Mesenchymal stem cell (in vitro differentiated cells and primary cell): ENCODE data around the gene PTPRCAP.

Source experiments
- DNase-seq: peaks from one replicate; pipeline ENCODE4 v3.0.0-alpha.2; 2013
- H2AFZ ChIP-seq: one replicate; pipeline ENCODE4 v1.6.1; 2013; ENCODE audit warnings: low read depth, mild to moderate bottlenecking, control low read depth, inconsistent platforms, low read length, moderate library complexity
- H2AK5ac ChIP-seq: 2 replicates; pipeline ENCODE4 v1.6.1; 2013; ENCODE audit warnings: low read length, moderate library complexity, mild to moderate bottlenecking, inconsistent platforms; ENCODE audit not compliant: severe bottlenecking
- H2BK120ac ChIP-seq: one replicate; pipeline ENCODE4 v1.6.1; 2013; ENCODE audit warnings: low read depth, mild to moderate bottlenecking, inconsistent platforms, low read length, moderate library complexity
- H2BK12ac ChIP-seq, 2 experiments: one replicate each; pipeline ENCODE4 v1.6.1; 2013; ENCODE audit warnings: inconsistent platforms in 2 of 2, low read length in 2 of 2, mild to moderate bottlenecking in 2 of 2, moderate library complexity in 2 of 2, control low read depth in 1 of 2
- H2BK15ac ChIP-seq: one replicate; pipeline ENCODE4 v1.6.1; 2013; ENCODE audit warnings: mild to moderate bottlenecking, low read depth, inconsistent platforms; ENCODE audit not compliant: poor library complexity, severe bottlenecking
- H2BK5ac ChIP-seq: 2 replicates; pipeline ENCODE4 v1.6.1; 2013; ENCODE audit warnings: low read depth, mild to moderate bottlenecking, low read length, control low read depth, inconsistent platforms; ENCODE audit not compliant: poor library complexity, severe bottlenecking
- H3K14ac ChIP-seq, 2 experiments: one replicate each; pipeline ENCODE4 v1.6.1; 2013; ENCODE audit warnings: inconsistent platforms in 2 of 2, low read length in 2 of 2, control low read depth in 1 of 2, mild to moderate bottlenecking in 1 of 2, moderate library complexity in 1 of 2
- H3K18ac ChIP-seq, 2 experiments: one replicate each; pipeline ENCODE4 v1.6.1; 2013; ENCODE audit warnings: inconsistent platforms in 2 of 2, low read length in 2 of 2, control low read depth in 1 of 2, low read depth in 1 of 2, mild to moderate bottlenecking in 1 of 2
- H3K23ac ChIP-seq, 2 experiments: one replicate each; pipeline ENCODE4 v1.6.1; 2013; ENCODE audit warnings: inconsistent platforms in 2 of 2, low read length in 2 of 2, mild to moderate bottlenecking in 2 of 2, moderate library complexity in 2 of 2, control low read depth in 1 of 2
- H3K27ac ChIP-seq: 2 replicates; pipeline ENCODE4 v1.5.1; 2013; ENCODE audit warnings: mild to moderate bottlenecking, moderate library complexity, low read length, control low read depth, inconsistent platforms; ENCODE audit not compliant: poor library complexity, severe bottlenecking
- H3K27me3 ChIP-seq, 2 experiments: 2 replicates each; pipeline versions ENCODE4 v1.6.1 to v1.7.0; 2013; ENCODE audit warnings: low read length in 2 of 2, mild to moderate bottlenecking in 2 of 2, moderate library complexity in 2 of 2, control low read depth in 1 of 2, inconsistent platforms in 1 of 2; ENCODE audit not compliant: control insufficient read depth in 1 of 2, insufficient read depth in 1 of 2
- H3K36me3 ChIP-seq, 2 experiments: 2 replicates each; pipeline versions ENCODE4 v1.6.1 to v1.7.0; 2013; ENCODE audit warnings: low read length in 2 of 2, control low read depth in 1 of 2, inconsistent platforms in 1 of 2, low read depth in 1 of 2, mild to moderate bottlenecking in 1 of 2; ENCODE audit not compliant: insufficient read depth in 2 of 2, control insufficient read depth in 1 of 2
- H3K4ac ChIP-seq, 2 experiments: one replicate each; pipeline ENCODE4 v1.6.1; 2013; ENCODE audit warnings: inconsistent platforms in 2 of 2, low read length in 2 of 2, mild to moderate bottlenecking in 2 of 2, moderate library complexity in 2 of 2, control low read depth in 1 of 2, low read depth in 1 of 2
- H3K4me1 ChIP-seq: 2 replicates; pipeline ENCODE4 v1.6.1; 2013; ENCODE audit warnings: low read depth, low read length, control low read depth; ENCODE audit not compliant: control insufficient read depth, insufficient read depth
- H3K4me2 ChIP-seq: 2 replicates; pipeline ENCODE4 v1.6.1; 2013; ENCODE audit warnings: low read length, mild to moderate bottlenecking, inconsistent platforms; ENCODE audit not compliant: poor library complexity, severe bottlenecking
- H3K4me3 ChIP-seq, 2 experiments: 2 replicates each; pipeline versions ENCODE4 v1.5.1 to v1.7.0; 2013; ENCODE audit warnings: low read length in 2 of 2, mild to moderate bottlenecking in 2 of 2, control low read depth in 1 of 2, low read depth in 1 of 2; ENCODE audit not compliant: insufficient read depth in 1 of 2
- H3K79me1 ChIP-seq: replicated peaks from 2 replicates; pipeline ENCODE4 v1.6.1; 2013; ENCODE audit warnings: mild to moderate bottlenecking, control low read depth, low read length, inconsistent platforms; ENCODE audit not compliant: poor library complexity, severe bottlenecking
- H3K9ac ChIP-seq: 2 replicates; pipeline ENCODE4 v1.7.0; 2013; ENCODE audit warnings: mild to moderate bottlenecking, low read length, moderate library complexity
- H3K9me3 ChIP-seq: 2 replicates; pipeline ENCODE4 v1.7.0; 2013; ENCODE audit warnings: mild to moderate bottlenecking, low read length; ENCODE audit not compliant: control insufficient read depth
- H4K8ac ChIP-seq: one replicate; pipeline ENCODE4 v1.6.1; 2013; ENCODE audit warnings: inconsistent platforms, mild to moderate bottlenecking, low read length, moderate library complexity
- H4K91ac ChIP-seq: one replicate; pipeline ENCODE4 v1.6.1; 2013; ENCODE audit warnings: mild to moderate bottlenecking, low read length, inconsistent platforms
- WGBS: methylation state at CpG from one replicate; pipeline ENCODE4 v1.1.7; 2013; ENCODE audit warnings: mixed read lengths; 5-methylcytosine and 5-hydroxymethylcytosine counted together

The PTPRCAP gene

GRCh38 chr11:67406969-67407687, 30.4 kb downstream of the PTPRCAP start:
- no peak overlapping the region for H2AK5ac ChIP-seq
- H2BK5ac ChIP-seq, result no peak overlapping the region
- 70% methylated on average over 12 of the region's 12 CpGs for WGBS
- no peak overlapping the region for H3K4ac ChIP-seq
- DNase-seq, result no peak
- no peak overlapping the region for H3K4me2 ChIP-seq
- H3K23ac ChIP-seq, result no peak overlapping the region
- H3K18ac ChIP-seq, result no peak overlapping the region
- H3K14ac ChIP-seq, result no peak overlapping the region
- H2AFZ ChIP-seq, result no peak overlapping the region
- H3K27me3 ChIP-seq, result peaks cover 25 to 62% of the 10 kb centered on the region in 2 experiments
- no peaks in the 10 kb centered on the region for H3K9me3 ChIP-seq
- no peak overlapping the region for H3K9ac ChIP-seq
- H3K4me1 ChIP-seq, result peaks cover 10% of the 10 kb centered on the region
- H3K4me3 ChIP-seq, result no peak overlapping the region
- H4K8ac ChIP-seq, result no peak overlapping the region
- H2BK120ac ChIP-seq, result no peak overlapping the region
- no peak overlapping the region for H2BK12ac ChIP-seq
- no peaks in the 10 kb centered on the region for H3K36me3 ChIP-seq
- no peak overlapping the region for H2BK15ac ChIP-seq
- H3K79me1 ChIP-seq, result no peaks in the 10 kb centered on the region
- no peak overlapping the region for H3K27ac ChIP-seq
- H4K91ac ChIP-seq, result no peak overlapping the region

- Histone ChIP-seq H3K36me3 (no peaks in the 10 kb centered on the region), H4K8ac (no peak overlapping the region), H2BK5ac (no peak overlapping the region), H2BK15ac (no peak overlapping the region), H3K79me1 (no peaks in the 10 kb centered on the region), H3K9ac (no peak overlapping the region), H3K14ac (no peak overlapping the region), H3K4me3 (no peak overlapping the region), H2BK120ac (no peak overlapping the region), H3K18ac (no peak overlapping the region), H2AFZ (no peak overlapping the region), H4K91ac (no peak overlapping the region), H3K23ac (no peak overlapping the region), H3K27ac (no peak overlapping the region), H2BK12ac (peak overlapping the region in 1 of 2 experiments; percentile 10), H3K9me3 (no peaks in the 10 kb centered on the region), H3K27me3 (peaks cover 19 to 56% of the 10 kb centered on the region in 2 experiments), H3K4ac (no peak overlapping the region), H3K4me2 (no peak overlapping the region), H2AK5ac (no peak overlapping the region), H3K4me1 (peaks cover 11% of the 10 kb centered on the region)
- WGBS, result 84% methylated on average over 13 of the region's 18 CpGs
- DNase-seq, result no peak
Measured at GRCh38 chr11:67406420-67406968, 31.0 kb downstream of the PTPRCAP start.

GRCh38 chr11:67405688-67406339, 31.7 kb downstream of the PTPRCAP start:
- Histone ChIP-seq H3K4me3 (no peak overlapping the region), H3K9ac (no peak overlapping the region), H3K14ac (no peak overlapping the region), H2BK12ac (peak overlapping the region in 1 of 2 experiments; percentile 23), H3K4ac (no peak overlapping the region), H3K18ac (no peak overlapping the region), H3K23ac (no peak overlapping the region), H4K91ac (no peak overlapping the region), H2AK5ac (no peak overlapping the region), H3K27ac (no peak overlapping the region), H4K8ac (no peak overlapping the region), H3K4me1 (peaks cover 12% of the 10 kb centered on the region), H2BK120ac (no peak overlapping the region), H2BK15ac (no peak overlapping the region), H3K79me1 (no peaks in the 10 kb centered on the region), H3K36me3 (no peaks in the 10 kb centered on the region), H2AFZ (no peak overlapping the region), H3K4me2 (no peak overlapping the region), H3K9me3 (no peaks in the 10 kb centered on the region), H3K27me3 (peaks cover 12 to 49% of the 10 kb centered on the region in 2 experiments), H2BK5ac (no peak overlapping the region)
- 89% methylated on average over 9 of the region's 9 CpGs for WGBS
- DNase-seq, result no peak

GRCh38 chr11:67405196-67405567, 32.3 kb downstream of the PTPRCAP start:
- no peak overlapping the region for H2BK120ac ChIP-seq
- no peak overlapping the region for H4K8ac ChIP-seq
- H3K14ac ChIP-seq, result no peak overlapping the region
- H3K4ac ChIP-seq, result no peak overlapping the region
- H3K23ac ChIP-seq, result no peak overlapping the region
- H4K91ac ChIP-seq, result peak overlapping the region; percentile 9
- no peak overlapping the region for H2BK5ac ChIP-seq
- H3K9me3 ChIP-seq, result no peaks in the 10 kb centered on the region
- H3K27me3 ChIP-seq, result peaks cover 6 to 43% of the 10 kb centered on the region in 2 experiments
- no peak for DNase-seq
- WGBS, result 100% methylated on average over 6 of the region's 6 CpGs
- no peak overlapping the region for H2AFZ ChIP-seq
- H2AK5ac ChIP-seq, result no peak overlapping the region
- no peaks in the 10 kb centered on the region for H3K79me1 ChIP-seq
- no peak overlapping the region for H3K4me3 ChIP-seq
- H3K27ac ChIP-seq, result no peak overlapping the region
- H2BK12ac ChIP-seq, result no peak overlapping the region
- no peak overlapping the region for H3K9ac ChIP-seq
- no peak overlapping the region for H2BK15ac ChIP-seq
- no peak overlapping the region for H3K4me2 ChIP-seq
- peaks cover 3 to 5% of the 10 kb centered on the region in 2 experiments for H3K36me3 ChIP-seq
- peaks cover 18% of the 10 kb centered on the region for H3K4me1 ChIP-seq
- peak overlapping the region in 1 of 2 experiments; percentile 1 for H3K18ac ChIP-seq
